ENCODE data around the gene MICA.
"Not testable (repeated sequence)": the region's sequence is repeated elsewhere in the genome, so short reads cannot be mapped to it uniquely, and the experiment has no call there.

MICA gene

GRCh38 chr6:31366693-31367470 is 36.5 kb upstream of the MICA start:
- 2% methylated on average over 20 of the region's 30 CpGs for WGBS (ENCODE audit: insufficient coverage)
- ChIA-PET POLR2A (interaction anchor here (0.6 kb wide), 1 partner anchor 14 kb away, joined by 3 read pairs; no protein-coding TSS in a partner anchor), CTCF (interaction anchor here (0.6 to 3.5 kb wide), 27 partner anchors 10 to 277 kb away, joined by 3 to 34 read pairs (median 4); no protein-coding TSS in a partner anchor)
- Histone ChIP-seq H3K27ac (ENCODE audit: insufficient read depth in 1 of 2, low read depth in 1 of 2, low read length in 2 of 2, poor library complexity in 1 of 2, severe bottlenecking in 2 of 2) (no peak overlapping the region), H3K4me1 (ENCODE audit: control extremely low read depth in 1 of 4, control insufficient read depth in 4 of 4, insufficient read depth in 4 of 4, low read length in 3 of 4) (peaks cover 0 to 8% (median 7%) of the 10 kb centered on the region in 4 experiments), H3K9me3 (ENCODE audit: control extremely low read depth in 1 of 5, control insufficient read depth in 4 of 5, insufficient read depth in 2 of 5, low read depth in 1 of 5, low read length in 4 of 5) (peaks cover 0 to under 1% (median 0%) of the 10 kb centered on the region in 5 experiments), H3K36me3 (ENCODE audit: control insufficient read depth in 4 of 4, insufficient read depth in 4 of 4, low read length in 3 of 4) (no peaks in the 10 kb centered on the region), H3K27me3 (replicated peaks in 2 of 5; ENCODE audit: control insufficient read depth in 4 of 5, insufficient read depth in 5 of 5, low read length in 4 of 5) (peaks cover 0 to 5% (median 3%) of the 10 kb centered on the region in 5 experiments), H3K4me3 (ENCODE audit: control insufficient read depth in 1 of 7, extremely low read depth in 1 of 7, insufficient read depth in 4 of 7, low read depth in 2 of 7, low read length in 6 of 7) (peak overlapping the region in 6 of 7 experiments; percentile 3 to 85 (median 60))
- peak; percentile 86 to 92 (median 88) for DNase-seq

GRCh38 chr6:31368461-31368860 is 34.9 kb upstream of the MICA start:
- peak in 2 of 3 donors; percentile 22 to 40 for DNase-seq
- H3K4me3 ChIP-seq (ENCODE audit: control insufficient read depth in 1 of 7, extremely low read depth in 1 of 7, insufficient read depth in 4 of 7, low read depth in 2 of 7, low read length in 6 of 7) = no peak overlapping the region
- peaks cover 0 to 5% (median 3%) of the 10 kb centered on the region in 5 experiments for H3K27me3 ChIP-seq (replicated peaks in 2 of 5; ENCODE audit: control insufficient read depth in 4 of 5, insufficient read depth in 5 of 5, low read length in 4 of 5)
- no peaks in the 10 kb centered on the region for H3K36me3 ChIP-seq (ENCODE audit: control insufficient read depth in 4 of 4, insufficient read depth in 4 of 4, low read length in 3 of 4)
- CTCF ChIA-PET = interaction anchor here (1.1 to 3.4 kb wide), 5 partner anchors 12 to 174 kb away, joined by 3 to 17 read pairs (median 9); no protein-coding TSS in a partner anchor
- peaks cover 0 to 9% (median 0%) of the 10 kb centered on the region in 5 experiments for H3K9me3 ChIP-seq (ENCODE audit: control extremely low read depth in 1 of 5, control insufficient read depth in 4 of 5, insufficient read depth in 2 of 5, low read depth in 1 of 5, low read length in 4 of 5)
- POLR2A ChIA-PET = no interaction called here
- H3K4me1 ChIP-seq (ENCODE audit: control extremely low read depth in 1 of 4, control insufficient read depth in 4 of 4, insufficient read depth in 4 of 4, low read length in 3 of 4) = peaks cover 0 to 8% (median 7%) of the 10 kb centered on the region in 4 experiments
- no peak overlapping the region for H3K27ac ChIP-seq (ENCODE audit: insufficient read depth in 1 of 2, low read depth in 1 of 2, low read length in 2 of 2, poor library complexity in 1 of 2, severe bottlenecking in 2 of 2)
- WGBS (ENCODE audit: insufficient coverage) = no CpG with 5 or more reads among the region's 2 CpGs

- H3K9me3 ChIP-seq (ENCODE audit: control extremely low read depth in 1 of 5, control insufficient read depth in 4 of 5, insufficient read depth in 2 of 5, low read depth in 1 of 5, low read length in 4 of 5); H3K27ac ChIP-seq (ENCODE audit: insufficient read depth in 1 of 2, low read depth in 1 of 2, low read length in 2 of 2, poor library complexity in 1 of 2, severe bottlenecking in 2 of 2); H3K4me3 ChIP-seq (ENCODE audit: control insufficient read depth in 1 of 7, extremely low read depth in 1 of 7, insufficient read depth in 4 of 7, low read depth in 2 of 7, low read length in 6 of 7); H3K4me1 ChIP-seq (ENCODE audit: control extremely low read depth in 1 of 4, control insufficient read depth in 4 of 4, insufficient read depth in 4 of 4, low read length in 3 of 4); H3K36me3 ChIP-seq (ENCODE audit: control insufficient read depth in 4 of 4, insufficient read depth in 4 of 4, low read length in 3 of 4); H3K27me3 ChIP-seq (replicated peaks in 2 of 5; ENCODE audit: control insufficient read depth in 4 of 5, insufficient read depth in 5 of 5, low read length in 4 of 5): not testable (repeated sequence)
- ChIA-PET CTCF (interaction anchor here (1.0 to 6.3 kb wide), 3 partner anchors 19 to 198 kb away, joined by 3 to 28 read pairs (median 4); no protein-coding TSS in a partner anchor), POLR2A (interaction anchor here (0.6 kb wide), 1 partner anchor 175 kb away, joined by 4 read pairs; no protein-coding TSS in a partner anchor)
- DNase-seq = peak in 1 of 3 donors; percentile 37
- no CpG with 5 or more reads among the region's 8 CpGs for WGBS (ENCODE audit: insufficient coverage)
These were observed 29.3 kb upstream of the MICA start for GRCh38 chr6:31374118-31374517.

DNA sequence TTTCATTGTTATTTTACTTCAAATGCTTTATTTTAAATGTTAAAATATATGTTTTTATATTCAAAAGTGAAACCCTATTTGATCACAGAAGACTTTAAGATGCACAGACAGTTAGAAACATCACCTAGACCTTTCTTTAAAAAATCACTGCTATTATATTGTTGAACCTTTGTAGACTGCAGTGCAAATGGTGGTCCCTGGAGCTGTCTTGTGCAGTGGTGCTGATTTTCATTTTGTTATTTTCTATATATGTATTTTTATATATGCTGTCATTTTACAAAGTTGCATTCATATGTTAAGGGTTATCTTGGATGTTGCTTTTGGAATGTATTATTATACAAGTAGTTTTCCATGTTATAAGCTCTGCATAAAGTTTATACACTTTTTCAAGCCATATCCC is 27.7 kb upstream of the MICA start:
- POLR2A ChIA-PET = no interaction called here
- no peak for DNase-seq
- no peak overlapping the region for H3K4me3 ChIP-seq (ENCODE audit: control insufficient read depth in 1 of 7, extremely low read depth in 1 of 7, insufficient read depth in 4 of 7, low read depth in 2 of 7, low read length in 6 of 7)
- H3K36me3 ChIP-seq (ENCODE audit: control insufficient read depth in 4 of 4, insufficient read depth in 4 of 4, low read length in 3 of 4) = no peaks in the 10 kb centered on the region
- no peak overlapping the region for H3K27ac ChIP-seq (ENCODE audit: insufficient read depth in 1 of 2, low read depth in 1 of 2, low read length in 2 of 2, poor library complexity in 1 of 2, severe bottlenecking in 2 of 2)
- H3K4me1 ChIP-seq (ENCODE audit: control extremely low read depth in 1 of 4, control insufficient read depth in 4 of 4, insufficient read depth in 4 of 4, low read length in 3 of 4) = no peaks in the 10 kb centered on the region
- CTCF ChIA-PET = interaction anchor here (1.1 to 6.3 kb wide), 7 partner anchors 10 to 282 kb away, joined by 3 to 28 read pairs (median 4); no protein-coding TSS in a partner anchor
- H3K27me3 ChIP-seq (replicated peaks in 2 of 5; ENCODE audit: control insufficient read depth in 4 of 5, insufficient read depth in 5 of 5, low read length in 4 of 5) = no peaks in the 10 kb centered on the region
- H3K9me3 ChIP-seq (ENCODE audit: control extremely low read depth in 1 of 5, control insufficient read depth in 4 of 5, insufficient read depth in 2 of 5, low read depth in 1 of 5, low read length in 4 of 5) = peaks cover 0 to 9% (median 0%) of the 10 kb centered on the region in 5 experiments

- no peak overlapping the region for H3K27ac ChIP-seq (ENCODE audit: insufficient read depth in 1 of 2, low read depth in 1 of 2, low read length in 2 of 2, poor library complexity in 1 of 2, severe bottlenecking in 2 of 2)
- no peak overlapping the region for H3K4me3 ChIP-seq (ENCODE audit: control insufficient read depth in 1 of 7, extremely low read depth in 1 of 7, insufficient read depth in 4 of 7, low read depth in 2 of 7, low read length in 6 of 7)
- ChIA-PET CTCF (interaction anchor here (0.6 to 6.3 kb wide), 6 partner anchors 10 to 248 kb away, joined by 3 to 28 read pairs (median 6); no protein-coding TSS in a partner anchor), POLR2A (no interaction called here)
- WGBS (ENCODE audit: insufficient coverage) = 63% methylated on average over 3 of the region's 4 CpGs
- H3K4me1 ChIP-seq (ENCODE audit: control extremely low read depth in 1 of 4, control insufficient read depth in 4 of 4, insufficient read depth in 4 of 4, low read length in 3 of 4) = no peaks in the 10 kb centered on the region
- H3K27me3 ChIP-seq (replicated peaks in 2 of 5; ENCODE audit: control insufficient read depth in 4 of 5, insufficient read depth in 5 of 5, low read length in 4 of 5) = peaks cover 0 to 2% (median 0%) of the 10 kb centered on the region in 5 experiments
- no peak for DNase-seq
- peaks cover 0 to 7% (median 0%) of the 10 kb centered on the region in 5 experiments for H3K9me3 ChIP-seq (ENCODE audit: control extremely low read depth in 1 of 5, control insufficient read depth in 4 of 5, insufficient read depth in 2 of 5, low read depth in 1 of 5, low read length in 4 of 5)
- no peaks in the 10 kb centered on the region for H3K36me3 ChIP-seq (ENCODE audit: control insufficient read depth in 4 of 4, insufficient read depth in 4 of 4, low read length in 3 of 4)
These were observed 26.4 kb upstream of the MICA start for GRCh38 chr6:31377029-31377428.

DNA sequence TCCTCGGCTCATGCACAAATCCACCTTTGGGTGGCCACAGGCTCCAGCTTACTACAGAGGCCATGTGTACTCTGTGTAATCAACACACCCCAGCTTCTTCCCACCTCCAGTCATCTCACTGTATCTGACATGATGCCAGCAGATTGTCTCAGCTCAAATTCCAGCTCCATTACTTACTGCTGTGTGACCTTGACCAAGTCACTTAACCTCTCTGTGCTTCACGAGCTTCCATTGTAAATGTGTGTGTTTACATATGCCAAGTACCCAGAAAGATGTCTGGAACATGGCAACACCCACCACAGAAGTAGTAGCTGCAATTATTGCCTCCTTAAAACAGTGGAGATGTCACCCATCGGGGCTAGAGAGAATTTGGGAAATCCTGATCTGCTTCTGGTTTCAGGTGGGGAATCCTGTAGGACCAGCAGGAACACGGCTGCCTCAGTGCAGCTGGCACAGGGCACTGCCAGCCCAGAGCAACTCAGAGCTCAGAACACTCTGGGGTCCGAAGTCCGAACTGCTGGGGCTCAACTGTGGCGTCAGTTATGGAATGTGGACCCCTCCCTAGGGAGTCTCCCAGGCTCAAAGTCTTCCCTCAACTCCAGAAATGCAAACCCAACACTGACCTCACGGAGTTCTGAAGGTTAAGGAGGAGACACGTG is 25.2 kb upstream of the MICA start:
- ChIA-PET CTCF (interaction anchor here (1.0 to 6.3 kb wide), 4 partner anchors 12 to 201 kb away, joined by 3 to 28 read pairs (median 14); no protein-coding TSS in a partner anchor), POLR2A (no interaction called here)
- Histone ChIP-seq H3K27ac (ENCODE audit: insufficient read depth in 1 of 2, low read depth in 1 of 2, low read length in 2 of 2, poor library complexity in 1 of 2, severe bottlenecking in 2 of 2) (no peak overlapping the region), H3K27me3 (replicated peaks in 2 of 5; ENCODE audit: control insufficient read depth in 4 of 5, insufficient read depth in 5 of 5, low read length in 4 of 5) (peaks cover 0 to 2% (median 0%) of the 10 kb centered on the region in 5 experiments), H3K36me3 (ENCODE audit: control insufficient read depth in 4 of 4, insufficient read depth in 4 of 4, low read length in 3 of 4) (no peaks in the 10 kb centered on the region), H3K4me1 (ENCODE audit: control extremely low read depth in 1 of 4, control insufficient read depth in 4 of 4, insufficient read depth in 4 of 4, low read length in 3 of 4) (no peaks in the 10 kb centered on the region), H3K9me3 (ENCODE audit: control extremely low read depth in 1 of 5, control insufficient read depth in 4 of 5, insufficient read depth in 2 of 5, low read depth in 1 of 5, low read length in 4 of 5) (no peaks in the 10 kb centered on the region), H3K4me3 (ENCODE audit: control insufficient read depth in 1 of 7, extremely low read depth in 1 of 7, insufficient read depth in 4 of 7, low read depth in 2 of 7, low read length in 6 of 7) (no peak overlapping the region)
- no peak for DNase-seq
- 71% methylated on average over 6 of the region's 9 CpGs for WGBS (ENCODE audit: insufficient coverage)

All from common myeloid progenitor, CD34-positive (primary cell).